Neural cell (in vitro differentiated cells): Measurements from ENCODE around the gene OR6C6. TPM values are rescaled to one million over a fixed set of nuclear protein-coding genes. Genes with fewer than 3 reads are reported as not detected.

ENCODE experiments used
- H2AFZ ChIP-seq: fragments of 200-600, 300-800 bp; sonication (generic), shearing (Covaris generic); 2 replicates; pipeline ENCODE4 v1.6.0; 2014; ENCODE audit warnings: low read depth, mild to moderate bottlenecking, antibody characterized with exemption, low read length, moderate library complexity
- H3F3A ChIP-seq: fragments of 200-600 bp; shearing (Covaris generic); 2 replicates; pipeline ENCODE4 v1.6.1; 2016; ENCODE audit warnings: mild to moderate bottlenecking, moderate library complexity, mixed read lengths, antibody characterized with exemption, low read length; ENCODE audit not compliant: insufficient read depth, poor library complexity, severe bottlenecking
- H3K27ac ChIP-seq: fragments of 200-600, 300-800 bp; sonication (generic), shearing (Covaris generic); 2 replicates; pipeline ENCODE4 v1.5.1; 2014; ENCODE audit warnings: mild to moderate bottlenecking, low read length, moderate library complexity
- H3K27me3 ChIP-seq: fragments of 300-800, 200-600 bp; sonication (generic), shearing (Covaris generic); 2 replicates; pipeline ENCODE4 v1.6.0; 2014; ENCODE audit warnings: mild to moderate bottlenecking, low read depth, low read length, moderate library complexity; ENCODE audit not compliant: insufficient read depth
- H3K36me3 ChIP-seq: fragments of 300-800, 200-600 bp; sonication (generic), shearing (Covaris generic); 2 replicates; pipeline ENCODE4 v1.5.1; 2014; ENCODE audit warnings: mild to moderate bottlenecking, antibody characterized with exemption, low read length, moderate library complexity; ENCODE audit not compliant: insufficient read depth
- H3K4me2 ChIP-seq: fragments of 300-800, 200-600 bp; sonication (generic), shearing (Covaris generic); 2 replicates; pipeline ENCODE4 v1.6.0; 2014; ENCODE audit warnings: mild to moderate bottlenecking, low read length
- H3K4me3 ChIP-seq: fragments of 300-800, 200-600 bp; sonication (generic), shearing (Covaris generic); 2 replicates; pipeline ENCODE4 v1.5.1; 2014; ENCODE audit warnings: mild to moderate bottlenecking, low read length, moderate library complexity
- H3K79me2 ChIP-seq: fragments of 200-600 bp; shearing (Covaris generic); replicated peaks from 2 replicates; pipeline ENCODE4 v1.6.0; 2014; ENCODE audit warnings: mild to moderate bottlenecking, low read length, moderate library complexity; ENCODE audit not compliant: insufficient read depth
- H3K9ac ChIP-seq: fragments of 300-800, 200-600 bp; sonication (generic), shearing (Covaris generic); 2 replicates; pipeline ENCODE4 v1.6.1; 2016; ENCODE audit warnings: mild to moderate bottlenecking, low read length, mixed read lengths
- H3K9me2 ChIP-seq: fragments of 200-600 bp; shearing (Covaris generic); 2 replicates; pipeline ENCODE4 v1.6.1; 2016; ENCODE audit warnings: mild to moderate bottlenecking, low read length, mixed read lengths; ENCODE audit not compliant: insufficient read depth
- H3K9me3 ChIP-seq: fragments of 200-600, 300-800 bp; sonication (generic), shearing (Covaris generic); 2 replicates; pipeline ENCODE4 v1.6.1; 2016; ENCODE audit warnings: mild to moderate bottlenecking, mixed run types, low read length, moderate library complexity, mixed read lengths
- H4K20me1 ChIP-seq: fragments of 200-600 bp; shearing (Covaris generic); 2 replicates; pipeline ENCODE4 v1.6.1; 2016; ENCODE audit warnings: mild to moderate bottlenecking, mixed run types; ENCODE audit not compliant: insufficient read depth
- CTCF ChIP-seq: fragments of 450-650 bp; IDR thresholded peaks from 2 replicates; pipeline ENCODE4 v1.5.1; 2014; ENCODE audit warnings: antibody characterized with exemption, mild to moderate bottlenecking, moderate library complexity; ENCODE audit not compliant: poor library complexity, severe bottlenecking
- EP300 ChIP-seq: fragments of 450-650 bp; conservative IDR thresholded peaks from 2 replicates; pipeline ENCODE4 v1.6.1; 2014; ENCODE audit warnings: antibody characterized with exemption, mild to moderate bottlenecking, moderate library complexity; ENCODE audit not compliant: poor library complexity, severe bottlenecking
- EZH2 ChIP-seq: fragments of 200-600, 300-800 bp; shearing (Covaris generic), sonication (generic); IDR thresholded peaks from 2 replicates; pipeline ENCODE4 v1.6.1; 2014; ENCODE audit warnings: antibody characterized with exemption, low read length, borderline replicate concordance, mild to moderate bottlenecking; ENCODE audit not compliant: insufficient read depth, poor library complexity, severe bottlenecking
- MXI1 ChIP-seq: fragments of 450-650 bp; conservative IDR thresholded peaks from 2 replicates; pipeline ENCODE4 v1.6.1; 2014; ENCODE audit warnings: antibody characterized with exemption, mild to moderate bottlenecking; ENCODE audit not compliant: poor library complexity, severe bottlenecking
- POLR2AphosphoS5 ChIP-seq: IDR thresholded peaks from 2 replicates; pipeline ENCODE4 v1.6.1; 2012
- RAD21 ChIP-seq: fragments of 450-650 bp; conservative IDR thresholded peaks from 2 replicates; pipeline ENCODE4 v1.6.1; 2014; ENCODE audit warnings: antibody characterized with exemption, mild to moderate bottlenecking, moderate library complexity
- SMC3 ChIP-seq: fragments of 450-650 bp; conservative IDR thresholded peaks from 2 replicates; pipeline ENCODE4 v1.6.1; 2014; ENCODE audit warnings: antibody characterized with exemption, mild to moderate bottlenecking, moderate library complexity; ENCODE audit not compliant: poor library complexity
- TAF1 ChIP-seq: IDR thresholded peaks from 2 replicates; pipeline ENCODE4 v1.6.1; 2012; ENCODE audit warnings: low read depth
- polyA plus RNA-seq: library from polyadenylated mRNA; depleted of rRNA; stranded (reverse); fragments of >200 nt; gene quantifications from 2 replicates; pipeline ENCODE4 v1.2.3, GENCODE V29; 2014
- TF ChIP-seq, protein P1 (sequence below): IDR thresholded peaks from 2 replicates; pipeline ENCODE4 v1.6.1; 2012; ENCODE audit warnings: borderline replicate concordance

Gene OR6C6
- polyA plus RNA-seq, 1 donor from 2014 or later, result not detected

GRCh38 chr12:55289999-55290398 lies 6.4 kb downstream of the OR6C6 start:
- Histone ChIP-seq H2AFZ (no peak overlapping the region), H3K27ac (no peak overlapping the region), H3K79me2 (no peaks in the 10 kb centered on the region), H3K9me3 (no peaks in the 10 kb centered on the region), H3K36me3 (no peaks in the 10 kb centered on the region), H4K20me1 (no peaks in the 10 kb centered on the region), H3K27me3 (no peaks in the 10 kb centered on the region), H3K4me2 (no peak overlapping the region), H3F3A (no peaks in the 10 kb centered on the region), H3K9me2 (no peaks in the 10 kb centered on the region), H3K4me3 (no peak overlapping the region), H3K9ac (no peak overlapping the region)
- no peak for TF ChIP-seq CTCF
- TF ChIP-seq EZH2, result no peak
- TF ChIP-seq, protein P1, sequence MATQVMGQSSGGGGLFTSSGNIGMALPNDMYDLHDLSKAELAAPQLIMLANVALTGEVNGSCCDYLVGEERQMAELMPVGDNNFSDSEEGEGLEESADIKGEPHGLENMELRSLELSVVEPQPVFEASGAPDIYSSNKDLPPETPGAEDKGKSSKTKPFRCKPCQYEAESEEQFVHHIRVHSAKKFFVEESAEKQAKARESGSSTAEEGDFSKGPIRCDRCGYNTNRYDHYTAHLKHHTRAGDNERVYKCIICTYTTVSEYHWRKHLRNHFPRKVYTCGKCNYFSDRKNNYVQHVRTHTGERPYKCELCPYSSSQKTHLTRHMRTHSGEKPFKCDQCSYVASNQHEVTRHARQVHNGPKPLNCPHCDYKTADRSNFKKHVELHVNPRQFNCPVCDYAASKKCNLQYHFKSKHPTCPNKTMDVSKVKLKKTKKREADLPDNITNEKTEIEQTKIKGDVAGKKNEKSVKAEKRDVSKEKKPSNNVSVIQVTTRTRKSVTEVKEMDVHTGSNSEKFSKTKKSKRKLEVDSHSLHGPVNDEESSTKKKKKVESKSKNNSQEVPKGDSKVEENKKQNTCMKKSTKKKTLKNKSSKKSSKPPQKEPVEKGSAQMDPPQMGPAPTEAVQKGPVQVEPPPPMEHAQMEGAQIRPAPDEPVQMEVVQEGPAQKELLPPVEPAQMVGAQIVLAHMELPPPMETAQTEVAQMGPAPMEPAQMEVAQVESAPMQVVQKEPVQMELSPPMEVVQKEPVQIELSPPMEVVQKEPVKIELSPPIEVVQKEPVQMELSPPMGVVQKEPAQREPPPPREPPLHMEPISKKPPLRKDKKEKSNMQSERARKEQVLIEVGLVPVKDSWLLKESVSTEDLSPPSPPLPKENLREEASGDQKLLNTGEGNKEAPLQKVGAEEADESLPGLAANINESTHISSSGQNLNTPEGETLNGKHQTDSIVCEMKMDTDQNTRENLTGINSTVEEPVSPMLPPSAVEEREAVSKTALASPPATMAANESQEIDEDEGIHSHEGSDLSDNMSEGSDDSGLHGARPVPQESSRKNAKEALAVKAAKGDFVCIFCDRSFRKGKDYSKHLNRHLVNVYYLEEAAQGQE, result no peak
- TF ChIP-seq RAD21, result no peak
- no peak for TF ChIP-seq TAF1
- no peak for TF ChIP-seq SMC3
- TF ChIP-seq POLR2AphosphoS5, result no peak
- no peak for TF ChIP-seq MXI1
- TF ChIP-seq EP300, result no peak

- Histone ChIP-seq H3K27ac (no peak overlapping the region), H2AFZ (no peak overlapping the region), H3K9ac (no peak overlapping the region), H4K20me1 (no peaks in the 10 kb centered on the region), H3K4me2 (no peak overlapping the region), H3K27me3 (no peaks in the 10 kb centered on the region), H3F3A (no peaks in the 10 kb centered on the region), H3K4me3 (no peak overlapping the region), H3K79me2 (no peaks in the 10 kb centered on the region), H3K36me3 (no peaks in the 10 kb centered on the region), H3K9me2 (no peaks in the 10 kb centered on the region), H3K9me3 (no peaks in the 10 kb centered on the region)
- TF ChIP-seq RAD21 (no peak), SMC3 (no peak), MXI1 (no peak), CTCF (no peak), EZH2 (no peak), EP300 (no peak), POLR2AphosphoS5 (no peak), TAF1 (no peak)
- TF ChIP-seq, protein P1, result no peak
Measured at GRCh38 chr12:55280991-55281390, 15.4 kb downstream of the OR6C6 start.
